ENCODE results near the gene MRAP2. TPM values are rescaled to one million over a fixed set of nuclear protein-coding genes. Genes with fewer than 3 reads are reported as not detected.

Gene MRAP2
- total RNA-seq, 1 donor from 2014 or later: 5.1 TPM

DNA sequence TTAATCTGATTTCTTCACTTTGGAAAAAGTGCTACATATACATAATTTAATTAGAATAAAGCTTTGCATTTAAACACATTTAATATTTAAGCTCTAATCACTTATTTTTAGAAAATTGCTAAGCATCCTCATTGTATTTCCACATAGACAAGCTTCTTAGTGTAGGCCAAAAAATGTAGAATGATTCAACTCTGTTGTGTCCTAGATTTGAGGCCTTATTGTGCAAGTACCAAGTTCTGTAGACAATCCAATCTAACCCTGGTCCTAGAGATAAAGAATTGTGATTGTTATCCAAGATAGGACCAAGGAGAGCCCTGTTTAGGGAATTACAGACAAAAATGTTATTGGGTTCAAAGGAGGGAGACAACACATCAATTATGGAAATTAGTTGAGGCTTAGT is 27.6 kb downstream of the MRAP2 start:
- H3K27me3 Mint-ChIP-seq (ENCODE audit: unreplicated experiment): peaks cover 2% of the 10 kb centered on the region
- H3K9me3 Mint-ChIP-seq (ENCODE audit: unreplicated experiment): peaks cover 1% of the 10 kb centered on the region
- no peaks in the 10 kb centered on the region for H3K36me3 Mint-ChIP-seq (ENCODE audit: unreplicated experiment)
- no peak for DNase-seq
- H3K4me1 Mint-ChIP-seq (ENCODE audit: low read depth, unreplicated experiment): peaks cover 26% of the 10 kb centered on the region
- no peak overlapping the region for H3K4me3 Mint-ChIP-seq (ENCODE audit: unreplicated experiment)
- TF ChIP-seq, protein P1, sequence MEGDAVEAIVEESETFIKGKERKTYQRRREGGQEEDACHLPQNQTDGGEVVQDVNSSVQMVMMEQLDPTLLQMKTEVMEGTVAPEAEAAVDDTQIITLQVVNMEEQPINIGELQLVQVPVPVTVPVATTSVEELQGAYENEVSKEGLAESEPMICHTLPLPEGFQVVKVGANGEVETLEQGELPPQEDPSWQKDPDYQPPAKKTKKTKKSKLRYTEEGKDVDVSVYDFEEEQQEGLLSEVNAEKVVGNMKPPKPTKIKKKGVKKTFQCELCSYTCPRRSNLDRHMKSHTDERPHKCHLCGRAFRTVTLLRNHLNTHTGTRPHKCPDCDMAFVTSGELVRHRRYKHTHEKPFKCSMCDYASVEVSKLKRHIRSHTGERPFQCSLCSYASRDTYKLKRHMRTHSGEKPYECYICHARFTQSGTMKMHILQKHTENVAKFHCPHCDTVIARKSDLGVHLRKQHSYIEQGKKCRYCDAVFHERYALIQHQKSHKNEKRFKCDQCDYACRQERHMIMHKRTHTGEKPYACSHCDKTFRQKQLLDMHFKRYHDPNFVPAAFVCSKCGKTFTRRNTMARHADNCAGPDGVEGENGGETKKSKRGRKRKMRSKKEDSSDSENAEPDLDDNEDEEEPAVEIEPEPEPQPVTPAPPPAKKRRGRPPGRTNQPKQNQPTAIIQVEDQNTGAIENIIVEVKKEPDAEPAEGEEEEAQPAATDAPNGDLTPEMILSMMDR (IDR thresholded peaks at IDR 0.05; ENCODE audit: partially characterized antibody, unreplicated experiment): no peak
- H3K27ac Mint-ChIP-seq (ENCODE audit: unreplicated experiment): peak overlapping the region; percentile 64

- H3K27ac Mint-ChIP-seq (ENCODE audit: unreplicated experiment): peak overlapping the region; percentile 64
- DNase-seq: no peak
- H3K9me3 Mint-ChIP-seq (ENCODE audit: unreplicated experiment): peaks cover 1% of the 10 kb centered on the region
- TF ChIP-seq, protein P1 (IDR thresholded peaks at IDR 0.05; ENCODE audit: partially characterized antibody, unreplicated experiment): no peak
- H3K27me3 Mint-ChIP-seq (ENCODE audit: unreplicated experiment): peaks cover 2% of the 10 kb centered on the region
- no peak overlapping the region for H3K4me3 Mint-ChIP-seq (ENCODE audit: unreplicated experiment)
- peaks cover 28% of the 10 kb centered on the region for H3K4me1 Mint-ChIP-seq (ENCODE audit: low read depth, unreplicated experiment)
- no peaks in the 10 kb centered on the region for H3K36me3 Mint-ChIP-seq (ENCODE audit: unreplicated experiment)
Observed at GRCh38 chr6:84061613-84062398, 28.2 kb downstream of the MRAP2 start.

DNA sequence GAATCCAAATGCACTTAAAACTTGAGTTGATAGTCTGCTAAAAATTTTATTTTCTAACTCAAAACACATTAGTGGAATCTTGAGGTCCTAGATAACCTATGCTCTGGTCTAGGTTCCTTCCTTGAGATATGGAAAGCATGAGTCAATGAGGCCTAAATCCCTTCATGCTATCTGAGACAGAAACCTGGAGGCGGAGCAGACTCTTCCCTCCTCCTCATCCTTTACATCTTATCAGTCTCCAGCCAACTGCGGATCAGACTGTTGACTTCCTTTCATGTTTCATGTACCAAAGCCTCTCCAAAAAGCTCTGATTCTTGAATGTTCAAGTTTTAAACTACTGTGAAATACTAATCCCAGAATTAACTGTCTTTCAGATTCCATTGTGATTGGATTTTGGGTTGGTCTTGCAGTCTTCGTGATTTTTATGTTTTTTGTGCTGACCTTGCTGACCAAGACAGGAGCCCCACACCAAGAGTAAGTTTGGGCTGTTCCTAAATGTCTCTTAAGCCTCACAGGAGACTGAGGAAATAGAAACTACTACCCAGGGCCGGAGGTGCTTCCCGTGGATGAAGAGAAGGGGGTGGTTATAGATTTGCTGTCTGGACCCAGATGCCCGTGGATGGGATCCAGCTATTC is 29.1 kb downstream of the MRAP2 start:
- Mint-ChIP-seq H3K27me3 (ENCODE audit: unreplicated experiment) (peaks cover 2% of the 10 kb centered on the region), H3K36me3 (ENCODE audit: unreplicated experiment) (no peaks in the 10 kb centered on the region), H3K4me1 (ENCODE audit: low read depth, unreplicated experiment) (peaks cover 28% of the 10 kb centered on the region), H3K9me3 (ENCODE audit: unreplicated experiment) (peaks cover 1% of the 10 kb centered on the region), H3K27ac (ENCODE audit: unreplicated experiment) (no peak overlapping the region), H3K4me3 (ENCODE audit: unreplicated experiment) (no peak overlapping the region)
- TF ChIP-seq, protein P1 (IDR thresholded peaks at IDR 0.05; ENCODE audit: partially characterized antibody, unreplicated experiment): no peak
- DNase-seq: no peak

DNA sequence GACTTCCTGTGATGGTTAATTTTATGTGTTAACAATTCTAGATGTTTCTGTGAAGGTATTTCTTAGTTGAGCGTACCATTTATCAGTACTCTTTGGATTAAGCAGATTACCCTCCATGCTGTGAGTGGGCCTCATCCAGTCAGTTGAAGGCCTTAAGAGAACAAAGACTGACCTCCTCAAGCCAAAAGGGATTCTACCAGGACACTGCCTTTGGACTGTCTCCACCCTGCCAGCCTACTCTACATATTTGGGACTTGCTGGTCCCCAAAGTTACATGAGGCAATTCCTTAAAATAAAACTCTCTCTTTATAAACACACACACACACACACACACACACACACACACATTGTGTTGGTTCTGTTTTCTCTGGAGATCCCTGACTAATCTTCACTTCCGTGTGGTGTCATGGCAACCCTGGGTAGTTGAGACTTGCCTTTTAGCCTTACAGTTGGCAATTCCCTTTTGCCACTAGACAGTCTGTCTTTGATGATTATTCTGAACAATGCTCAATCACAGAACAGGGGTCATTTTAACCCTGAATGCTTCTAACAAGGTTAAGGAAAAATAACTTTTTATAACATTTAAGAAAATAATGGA is 32.2 kb downstream of the MRAP2 start:
- no peak for DNase-seq
- Mint-ChIP-seq H3K4me3 (ENCODE audit: unreplicated experiment) (no peak overlapping the region), H3K4me1 (ENCODE audit: low read depth, unreplicated experiment) (peaks cover 19% of the 10 kb centered on the region), H3K27ac (ENCODE audit: unreplicated experiment) (no peak overlapping the region), H3K36me3 (ENCODE audit: unreplicated experiment) (peaks cover 10% of the 10 kb centered on the region), H3K27me3 (ENCODE audit: unreplicated experiment) (peaks cover 3% of the 10 kb centered on the region), H3K9me3 (ENCODE audit: unreplicated experiment) (peaks cover 5% of the 10 kb centered on the region)
- TF ChIP-seq, protein P1 (IDR thresholded peaks at IDR 0.05; ENCODE audit: partially characterized antibody, unreplicated experiment): no peak

Measured in glutamatergic neuron (in vitro differentiated cells).